ENCODE measurements around the gene SYNE1.

DNA sequence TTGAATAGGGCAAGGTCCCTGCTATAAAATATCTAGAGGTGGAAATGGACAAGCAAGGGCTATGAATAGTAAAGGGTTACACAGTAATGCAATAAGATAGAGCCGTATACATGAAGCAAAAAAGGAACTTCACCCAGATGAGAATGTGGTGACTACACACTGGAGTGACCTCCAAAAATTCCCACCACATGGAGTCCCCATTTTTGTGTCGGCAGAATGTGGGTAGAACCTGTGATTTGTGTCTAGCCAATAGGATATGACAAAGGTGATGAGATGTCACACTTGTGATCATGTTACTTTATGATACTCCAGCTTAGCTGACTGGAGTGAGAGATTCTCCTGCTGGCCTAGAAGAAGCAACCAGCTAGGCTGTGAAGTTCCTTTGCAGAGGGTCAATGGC lies 96.8 kb downstream of the SYNE1 start:
- TF ChIP-seq, protein P1, sequence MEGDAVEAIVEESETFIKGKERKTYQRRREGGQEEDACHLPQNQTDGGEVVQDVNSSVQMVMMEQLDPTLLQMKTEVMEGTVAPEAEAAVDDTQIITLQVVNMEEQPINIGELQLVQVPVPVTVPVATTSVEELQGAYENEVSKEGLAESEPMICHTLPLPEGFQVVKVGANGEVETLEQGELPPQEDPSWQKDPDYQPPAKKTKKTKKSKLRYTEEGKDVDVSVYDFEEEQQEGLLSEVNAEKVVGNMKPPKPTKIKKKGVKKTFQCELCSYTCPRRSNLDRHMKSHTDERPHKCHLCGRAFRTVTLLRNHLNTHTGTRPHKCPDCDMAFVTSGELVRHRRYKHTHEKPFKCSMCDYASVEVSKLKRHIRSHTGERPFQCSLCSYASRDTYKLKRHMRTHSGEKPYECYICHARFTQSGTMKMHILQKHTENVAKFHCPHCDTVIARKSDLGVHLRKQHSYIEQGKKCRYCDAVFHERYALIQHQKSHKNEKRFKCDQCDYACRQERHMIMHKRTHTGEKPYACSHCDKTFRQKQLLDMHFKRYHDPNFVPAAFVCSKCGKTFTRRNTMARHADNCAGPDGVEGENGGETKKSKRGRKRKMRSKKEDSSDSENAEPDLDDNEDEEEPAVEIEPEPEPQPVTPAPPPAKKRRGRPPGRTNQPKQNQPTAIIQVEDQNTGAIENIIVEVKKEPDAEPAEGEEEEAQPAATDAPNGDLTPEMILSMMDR (IDR thresholded peaks at IDR 0.05) = no peak
- no peak for TF ChIP-seq POLR2A (IDR thresholded peaks at IDR 0.05)

All from heart left ventricle (tissue), 13 donors.